Measurements from ENCODE around the gene SOS1.
"Not testable (repeated sequence)": the region's sequence is repeated elsewhere in the genome, so short reads cannot be mapped to it uniquely, and the experiment has no call there.

SOS1 gene

DNA sequence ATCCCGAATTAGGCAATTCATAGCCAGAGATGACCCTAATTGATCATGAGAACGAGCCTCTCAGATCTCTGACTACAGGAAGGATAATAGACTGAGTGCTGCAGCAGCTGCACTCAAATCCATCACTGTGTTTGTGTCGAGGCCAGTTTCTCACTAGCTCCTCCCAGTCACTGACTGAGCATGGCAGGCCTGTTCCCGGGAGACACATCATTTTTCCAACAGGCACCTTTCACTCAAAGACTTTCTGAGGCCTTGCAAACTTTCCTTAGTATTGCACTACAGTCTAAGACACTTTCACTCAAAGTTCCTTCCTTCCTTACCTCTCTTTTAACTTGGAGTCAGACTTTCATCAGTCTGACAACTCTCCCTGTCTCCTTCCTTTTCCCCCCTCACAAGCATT, 13.7 kb downstream of the SOS1 start:
- no peak for FAIRE-seq

GRCh38 chr2:39099870-39100728, 20.8 kb downstream of the SOS1 start:
- no peak for DNase-seq (ENCODE audit: low spot score)
- no peak for FAIRE-seq

More for the DNA sequence above, 13.7 kb downstream of the SOS1 start:
- no peak for DNase-seq (ENCODE audit: low spot score)

- FAIRE-seq (no peak), DNase-seq (ENCODE audit: low spot score) (no peak)
These were observed 21.5 kb downstream of the SOS1 start for GRCh38 chr2:39099310-39099869.

- DNase-seq (ENCODE audit: low spot score) (no peak), FAIRE-seq (no peak)
These were observed 25.2 kb downstream of the SOS1 start for GRCh38 chr2:39095624-39096023.

- DNase-seq (ENCODE audit: low spot score) (no peak), FAIRE-seq (no peak)
These were observed 26.0 kb downstream of the SOS1 start for GRCh38 chr2:39094717-39095363.

DNA sequence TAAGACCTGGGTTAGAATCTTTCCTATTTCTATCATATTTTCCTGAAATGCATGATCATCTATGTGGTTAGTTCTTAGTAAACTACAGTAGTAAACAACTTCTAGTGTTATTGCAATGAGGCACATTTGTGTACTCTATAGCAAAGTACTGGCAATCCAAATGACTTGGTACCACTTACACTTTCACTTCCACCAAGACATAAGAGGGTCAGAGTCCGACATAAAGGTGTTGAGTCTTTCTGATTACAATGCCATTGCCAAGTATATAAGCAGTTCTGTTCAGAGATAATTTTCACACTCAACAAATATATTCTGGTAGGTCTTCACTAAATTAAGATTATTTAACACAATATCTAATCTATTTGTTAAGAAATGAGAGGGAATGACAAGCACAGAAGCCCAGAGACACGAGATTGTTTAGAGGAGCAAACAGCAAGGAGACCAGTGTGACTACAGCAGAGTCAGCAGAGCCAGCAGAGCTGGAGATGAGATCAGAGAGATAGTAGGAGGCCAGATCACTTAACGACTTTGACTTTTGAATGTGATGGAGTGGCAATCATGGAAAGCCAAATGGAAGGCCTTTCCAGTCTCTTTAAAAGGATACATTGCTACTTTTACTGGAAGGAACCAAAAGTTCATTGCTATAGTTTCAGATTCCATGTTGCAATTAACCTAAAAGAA, 27.5 kb downstream of the SOS1 start:
- no peak for FAIRE-seq
- no peak for DNase-seq (ENCODE audit: low spot score)

- DNase-seq (ENCODE audit: low spot score) (no peak), FAIRE-seq (no peak)
These were observed 29.3 kb downstream of the SOS1 start for GRCh38 chr2:39091543-39091942.

DNA sequence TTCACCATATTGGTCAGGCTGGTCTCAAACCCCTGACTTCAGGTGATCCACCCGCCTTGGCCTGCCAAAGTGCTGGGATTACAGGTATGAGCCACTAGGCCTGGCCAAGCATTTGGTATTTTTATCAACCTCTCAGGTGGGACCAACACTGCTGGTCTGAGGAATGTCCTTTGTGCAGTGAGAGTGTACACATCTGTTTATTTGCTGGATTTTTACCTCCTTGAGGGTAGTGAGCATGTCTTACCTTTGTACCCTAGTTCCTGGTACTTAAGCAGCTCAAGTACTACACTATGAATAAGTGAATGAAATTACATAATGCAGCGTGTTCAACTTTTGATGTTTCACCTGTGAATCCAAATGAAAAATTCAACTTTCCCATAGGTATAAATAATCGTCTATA, 29.8 kb downstream of the SOS1 start:
- no peak for DNase-seq (ENCODE audit: low spot score)
- FAIRE-seq: no peak

GRCh38 chr2:39080152-39080551, 40.7 kb downstream of the SOS1 start:
- FAIRE-seq (no peak), DNase-seq (ENCODE audit: low spot score) (no peak)

DNA sequence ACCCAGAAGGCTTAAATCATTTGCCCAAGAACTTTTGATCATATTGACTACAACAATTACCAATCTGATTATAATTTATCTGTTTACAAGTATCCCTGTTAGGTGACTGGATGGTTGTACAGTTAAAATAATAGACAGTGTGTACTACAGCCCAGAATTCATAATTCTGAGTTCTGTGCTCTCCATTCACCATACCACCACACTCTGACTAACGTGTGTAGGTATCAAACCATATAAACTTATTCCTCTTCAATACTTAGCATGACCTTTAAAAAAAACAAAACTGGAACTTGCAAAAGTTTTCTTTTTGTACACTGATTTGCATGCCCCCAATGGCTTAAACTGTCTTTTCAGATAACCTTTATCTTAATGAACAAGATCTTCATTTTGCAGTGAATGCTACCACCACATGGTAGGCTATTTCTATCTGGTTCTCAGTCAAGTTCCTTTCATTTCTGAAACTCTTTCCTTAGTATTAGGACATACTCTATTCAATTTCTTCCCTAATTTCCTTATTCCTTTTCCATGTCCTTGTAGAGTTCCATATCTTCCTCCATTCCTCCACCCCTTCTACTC, 50.9 kb downstream of the SOS1 start:
- FAIRE-seq: no peak
- no peak for DNase-seq (ENCODE audit: low spot score)

GRCh38 chr2:39069136-39069515, 51.7 kb downstream of the SOS1 start:
- DNase-seq (ENCODE audit: low spot score) (no peak), FAIRE-seq (no peak)

DNA sequence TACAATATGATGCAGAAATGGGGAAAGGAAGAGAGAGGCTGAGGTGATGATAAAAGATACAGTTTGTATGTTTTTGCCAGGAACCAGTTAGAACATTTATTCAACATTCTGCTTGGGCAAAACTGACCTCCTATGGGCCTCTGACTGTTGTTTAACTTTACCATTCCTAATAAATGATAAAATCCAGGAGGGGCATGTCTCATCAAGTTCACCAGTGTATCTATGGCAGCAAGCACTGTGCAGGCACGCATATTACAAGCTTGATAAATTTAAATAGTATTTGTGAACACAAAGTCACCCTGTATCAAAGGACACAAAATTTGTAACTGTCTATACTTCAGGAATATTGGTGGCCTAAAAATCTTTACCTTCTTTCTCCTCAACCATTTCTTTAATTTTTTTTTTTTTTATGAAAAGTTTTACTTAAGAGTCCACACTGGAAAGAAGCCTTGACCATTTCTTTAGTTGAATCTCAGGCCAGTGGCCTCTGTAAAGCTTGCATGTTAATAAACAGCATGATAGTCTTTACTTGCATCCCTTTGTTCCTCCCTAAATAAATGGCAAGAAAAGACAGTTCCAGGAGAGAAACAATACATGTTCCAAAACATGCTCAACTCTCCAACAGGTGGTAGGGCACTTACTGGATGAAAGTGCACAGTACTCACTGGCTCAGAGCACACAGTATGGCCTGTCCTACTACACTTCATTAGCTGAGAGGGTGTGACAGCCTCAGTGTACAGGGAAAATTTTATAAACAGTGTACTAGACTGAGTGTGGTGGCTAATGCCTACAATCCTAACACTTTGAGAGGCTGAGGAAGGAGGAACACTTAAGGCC, 52.3 kb downstream of the SOS1 start:
- FAIRE-seq: no peak

GRCh38 chr2:39065616-39066015, 55.2 kb downstream of the SOS1 start:
- FAIRE-seq: no peak

More for the DNA sequence above, 52.3 kb downstream of the SOS1 start:
- DNase-seq (ENCODE audit: low spot score): no peak

DNA sequence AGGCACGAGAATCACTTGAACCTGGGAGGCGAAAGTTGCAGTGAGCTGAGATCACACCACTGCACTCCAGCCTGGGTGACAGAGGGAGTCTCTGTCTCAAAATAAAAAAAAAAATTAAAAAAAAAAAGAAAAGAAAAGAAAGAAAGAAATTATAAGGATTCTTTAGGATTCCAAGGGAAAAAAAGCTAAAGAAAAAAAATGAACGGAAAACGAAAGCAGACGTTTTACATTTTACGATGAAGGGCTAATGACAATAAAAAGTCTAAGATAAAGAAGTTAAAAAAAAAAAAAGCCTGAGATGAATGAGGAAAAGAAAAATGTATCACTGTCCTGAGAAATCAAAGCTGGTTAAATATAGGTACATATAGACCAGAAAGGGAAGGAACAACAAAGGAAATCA, 58.5 kb downstream of the SOS1 start:
- FAIRE-seq (no peak), DNase-seq (ENCODE audit: low spot score) (no peak)

More at GRCh38 chr2:39065616-39066015, 55.2 kb downstream of the SOS1 start:
- no peak for DNase-seq (ENCODE audit: low spot score)

GRCh38 chr2:39061280-39061679, 59.6 kb downstream of the SOS1 start:
- DNase-seq (ENCODE audit: low spot score) (no peak), FAIRE-seq (no peak)

- DNase-seq (ENCODE audit: low spot score) (peak; percentile 49), FAIRE-seq (peak; percentile 91)
These were observed 61.4 kb downstream of the SOS1 start for GRCh38 chr2:39059366-39059952.

DNA sequence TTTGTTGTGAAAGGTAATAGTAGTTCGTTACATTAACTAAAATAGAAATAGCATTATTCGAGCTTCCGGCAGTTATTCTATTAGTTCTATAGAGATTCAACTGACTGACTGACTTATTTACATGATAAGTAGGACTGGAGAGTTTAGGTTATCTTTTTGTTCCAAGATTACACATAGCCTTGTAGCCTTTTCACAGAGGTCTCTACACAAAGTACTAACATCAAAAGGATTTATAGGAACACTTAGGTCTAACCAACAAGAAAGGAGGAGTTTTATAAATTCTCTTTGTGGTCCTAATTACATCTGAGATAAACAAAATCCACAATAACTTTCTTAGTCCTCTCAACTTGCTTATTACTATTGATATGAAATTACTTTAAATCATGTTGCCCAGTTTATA, 62.8 kb downstream of the SOS1 start:
- no peak for FAIRE-seq
- DNase-seq (ENCODE audit: low spot score): no peak

GRCh38 chr2:39052665-39053064, 68.2 kb downstream of the SOS1 start:
- not testable (repeated sequence) for FAIRE-seq; DNase-seq (ENCODE audit: low spot score)

GRCh38 chr2:39050109-39050508, 70.7 kb downstream of the SOS1 start:
- FAIRE-seq: no peak
- no peak for DNase-seq (ENCODE audit: low spot score)

DNA sequence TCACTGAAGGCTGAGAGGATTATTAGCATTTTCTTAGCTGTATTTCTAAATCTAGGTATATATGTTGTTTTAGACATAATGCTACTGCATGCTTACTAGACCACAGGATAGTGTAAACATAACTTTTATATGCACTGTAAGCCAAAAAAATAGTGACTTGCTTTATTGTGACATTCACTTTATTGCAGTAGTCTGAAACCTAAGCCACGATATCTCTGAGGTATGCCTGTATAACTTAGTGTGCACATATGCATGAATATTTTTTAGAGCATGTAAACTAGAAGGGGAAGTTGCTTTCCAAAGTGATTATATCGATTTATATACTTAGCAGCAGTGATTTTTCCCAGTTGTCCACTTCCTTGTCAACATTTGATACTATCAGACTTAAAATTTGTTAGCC, 81.8 kb downstream of the SOS1 start:
- FAIRE-seq (no peak), DNase-seq (ENCODE audit: low spot score) (no peak)
